Esophagus squamous epithelium (tissue), 5 donors: ENCODE results near the gene BIRC6. TPM values are rescaled to one million over a fixed set of nuclear protein-coding genes. Genes with fewer than 3 reads are reported as not detected.
"Not testable (repeated sequence)": the region's sequence is repeated elsewhere in the genome, so short reads cannot be mapped to it uniquely, and the experiment has no call there.

Experiments
- DNase-seq: peaks from one replicate; lab custom pipeline; 2025; lab: John Stamatoyannopoulos, UW
- H3K27ac ChIP-seq, 4 donors: fragments of 200-600 bp; sonication (generic); one replicate each; pipeline ENCODE4 v1.5.1; 2016 to 2019; ENCODE audit warnings: mild to moderate bottlenecking in 1 of 4
- H3K27me3 ChIP-seq, 4 donors: fragments of 200-600 bp; sonication (generic); 1 replicate in 3 of 4; 2 replicates in 1 of 4; pipeline versions ENCODE4 v1.5.1 to v1.6.0; 2017 to 2021; ENCODE audit warnings: antibody characterized with exemption in 1 of 4
- H3K36me3 ChIP-seq, 3 donors: fragments of 200-600 bp; sonication (generic); one replicate each; pipeline ENCODE4 v1.5.1; 2016 to 2019
- H3K4me1 ChIP-seq, 3 donors: fragments of 200-600 bp; sonication (generic); one replicate each; pipeline ENCODE4 v1.5.1; 2017 to 2019
- H3K4me3 ChIP-seq, 4 donors: fragments of 200-600 bp; sonication (generic); 1 replicate in 3 of 4; 2 replicates in 1 of 4; pipeline ENCODE4 v1.5.1; 2016 to 2019; ENCODE audit warnings: mild to moderate bottlenecking in 2 of 4, moderate library complexity in 1 of 4
- H3K9me3 ChIP-seq, 3 donors: fragments of 200-600 bp; sonication (generic); one replicate each; pipeline ENCODE4 v1.5.1; 2016 to 2019
- POLR2A ChIP-seq, 4 donors: fragments of 450-650 bp; IDR thresholded peaks; one replicate each; pipeline ENCODE4 v1.6.1; 2017; ENCODE audit warnings: antibody characterized with exemption in 4 of 4, mild to moderate bottlenecking in 4 of 4, moderate library complexity in 3 of 4
- WGBS, 2 donors: methylation state at CpG; one replicate each; pipeline ENCODE4 v1.1.5; 2018; 5-methylcytosine and 5-hydroxymethylcytosine counted together
- intact Hi-C: fragments of 100-400 bp; cut with DNase I; formaldehyde crosslinking; loops from one replicate; pipeline ENCODE4 v1.15.0; 2022
- total RNA-seq, 4 donors: library from RNA; depleted of rRNA; stranded (reverse); fragments of >200 nt; gene quantifications; one replicate each; pipeline ENCODE4 v1.1.0, GENCODE V29; 2016
- TF ChIP-seq, protein P1 (sequence below), 6 experiments: fragments of 450-650 bp in 4 of 6; fragments of 200-600 bp in 2 of 6; sonication (generic) in 2 of 6; IDR thresholded peaks; one replicate each; pipeline ENCODE4 v1.5.1; 2016 to 2019; ENCODE audit warnings: antibody characterized with exemption in 6 of 6, mild to moderate bottlenecking in 4 of 6, moderate library complexity in 4 of 6
- donor health status: DM: yes; HTN: yes; CAD: no.

Gene BIRC6
- total RNA-seq, 4 donors from 2014 or later: 56.7 to 120 (median 76.6) TPM

DNA sequence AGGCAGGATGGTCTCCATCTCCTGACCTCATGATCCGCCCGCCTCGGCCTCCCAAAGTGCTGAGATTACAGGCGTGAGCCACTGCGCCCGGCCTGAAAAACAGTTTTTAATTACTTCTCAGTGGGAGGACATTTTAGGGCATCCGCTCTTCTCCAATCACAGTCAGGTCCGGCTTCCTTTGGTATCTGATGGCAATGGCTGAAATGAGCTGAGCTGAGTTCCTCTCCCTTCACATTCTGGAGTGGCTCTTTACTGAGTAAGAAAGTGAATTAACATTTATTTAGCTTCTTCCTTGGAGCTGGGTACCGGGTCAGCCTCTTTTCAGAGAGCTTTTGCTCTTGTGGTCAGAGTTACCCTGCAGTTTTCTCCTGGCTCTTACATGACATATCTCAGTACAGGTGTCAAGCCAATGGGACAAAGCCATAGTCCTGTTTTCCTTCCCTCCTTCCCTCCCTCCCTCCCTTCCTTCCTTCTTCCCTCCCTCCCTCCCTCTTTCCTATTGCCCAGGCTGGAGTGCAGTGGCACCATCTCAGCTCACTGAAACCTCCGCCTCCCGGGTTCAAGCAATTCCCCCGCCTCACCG lies 269.9 kb downstream of the BIRC6 start:
- intact Hi-C loops: no loop called here
- Histone ChIP-seq H3K36me3 (peaks cover 0 to 29% (median 0%) of the 10 kb centered on the region in 3 donors), H3K4me3 (peak overlapping the region in 3 of 4 donors; percentile 62 to 93 (median 84)), H3K27ac (no peak overlapping the region), H3K4me1 (peaks cover 4 to 39% (median 5%) of the 10 kb centered on the region in 3 donors), H3K9me3 (no peaks in the 10 kb centered on the region), H3K27me3 (no peaks in the 10 kb centered on the region)
- TF ChIP-seq, protein P1, sequence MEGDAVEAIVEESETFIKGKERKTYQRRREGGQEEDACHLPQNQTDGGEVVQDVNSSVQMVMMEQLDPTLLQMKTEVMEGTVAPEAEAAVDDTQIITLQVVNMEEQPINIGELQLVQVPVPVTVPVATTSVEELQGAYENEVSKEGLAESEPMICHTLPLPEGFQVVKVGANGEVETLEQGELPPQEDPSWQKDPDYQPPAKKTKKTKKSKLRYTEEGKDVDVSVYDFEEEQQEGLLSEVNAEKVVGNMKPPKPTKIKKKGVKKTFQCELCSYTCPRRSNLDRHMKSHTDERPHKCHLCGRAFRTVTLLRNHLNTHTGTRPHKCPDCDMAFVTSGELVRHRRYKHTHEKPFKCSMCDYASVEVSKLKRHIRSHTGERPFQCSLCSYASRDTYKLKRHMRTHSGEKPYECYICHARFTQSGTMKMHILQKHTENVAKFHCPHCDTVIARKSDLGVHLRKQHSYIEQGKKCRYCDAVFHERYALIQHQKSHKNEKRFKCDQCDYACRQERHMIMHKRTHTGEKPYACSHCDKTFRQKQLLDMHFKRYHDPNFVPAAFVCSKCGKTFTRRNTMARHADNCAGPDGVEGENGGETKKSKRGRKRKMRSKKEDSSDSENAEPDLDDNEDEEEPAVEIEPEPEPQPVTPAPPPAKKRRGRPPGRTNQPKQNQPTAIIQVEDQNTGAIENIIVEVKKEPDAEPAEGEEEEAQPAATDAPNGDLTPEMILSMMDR (IDR thresholded peaks at IDR 0.05): no peak
- no peak for TF ChIP-seq POLR2A (IDR thresholded peaks at IDR 0.05)
- no peak for DNase-seq
- 77 to 79% methylated on average over 9 to 13 of the region's 13 CpGs for WGBS, 2 donors

DNA sequence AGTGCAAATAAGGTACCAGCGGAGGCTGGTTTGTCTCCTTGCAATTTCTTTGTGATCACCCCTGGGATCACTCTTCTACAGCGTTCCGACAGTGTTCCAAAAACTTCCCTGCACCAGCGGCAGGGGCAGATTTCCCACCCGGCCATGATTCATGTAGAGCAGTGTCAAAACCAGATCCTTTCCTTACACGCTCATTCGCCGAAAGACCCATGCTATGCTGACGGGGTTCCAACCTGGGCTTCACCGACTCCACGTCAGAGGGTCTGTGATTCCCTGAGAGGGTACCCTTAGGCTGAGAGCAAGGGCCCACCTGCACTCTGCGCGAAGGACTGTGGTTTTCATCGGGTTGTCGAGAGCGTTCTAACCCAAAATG lies 270.6 kb downstream of the BIRC6 start:
- H3K4me1 ChIP-seq: peaks cover 4 to 34% (median 5%) of the 10 kb centered on the region in 3 donors
- peaks cover 0 to 29% (median 0%) of the 10 kb centered on the region in 3 donors for H3K36me3 ChIP-seq
- H3K27me3 ChIP-seq: no peaks in the 10 kb centered on the region
- H3K9me3 ChIP-seq: no peaks in the 10 kb centered on the region
- intact Hi-C loops: no loop called here
- TF ChIP-seq, protein P1 (IDR thresholded peaks at IDR 0.05): peak in 1 of 6 experiments; percentile 28
- TF ChIP-seq POLR2A (IDR thresholded peaks at IDR 0.05): no peak
- DNase-seq: no peak
- peak overlapping the region; percentile 69 to 82 (median 78) for H3K27ac ChIP-seq
- peak overlapping the region; percentile 62 to 93 (median 76) for H3K4me3 ChIP-seq
- 2 to 10% methylated on average over 10 to 15 of the region's 16 CpGs for WGBS, 2 donors

DNA sequence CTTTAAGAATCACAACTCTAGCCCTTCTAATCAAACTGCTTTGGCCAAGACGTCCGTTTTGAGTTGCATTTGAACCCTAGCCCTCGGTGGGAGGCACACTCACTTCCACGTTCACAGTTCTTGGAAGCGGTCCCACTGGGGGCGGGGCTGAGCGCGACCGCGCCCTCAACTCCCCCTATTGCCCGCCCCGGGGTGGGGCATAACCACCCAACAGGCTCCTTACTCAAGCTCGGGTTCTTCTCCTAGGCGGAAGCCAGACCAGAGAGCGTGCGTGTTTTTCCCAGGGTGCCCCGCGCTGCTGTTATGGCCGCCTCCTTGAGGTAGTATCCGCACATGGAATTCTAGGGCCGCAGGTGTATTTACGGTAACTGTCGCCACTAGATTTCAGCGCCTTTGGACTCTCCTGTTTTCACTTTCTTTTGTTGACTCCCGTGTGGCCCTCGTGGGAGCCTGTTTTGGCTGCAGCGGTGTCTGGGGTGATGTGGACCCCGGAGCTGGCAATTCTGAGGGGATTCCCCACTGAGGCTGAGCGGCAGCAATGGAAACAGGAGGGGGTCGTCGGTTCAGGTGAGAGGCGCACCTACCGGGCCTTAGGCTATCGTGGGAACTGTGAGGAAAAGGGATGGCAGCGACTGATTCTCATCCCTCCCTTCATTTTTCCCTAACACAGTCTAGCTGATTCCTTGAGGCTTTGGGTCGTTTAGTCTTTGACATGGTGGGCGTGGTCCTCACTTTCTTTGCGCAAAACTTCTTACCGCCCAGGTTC lies 271.2 kb downstream of the BIRC6 start, which contains the start of gene TTC27:
Gene TTC27, plus strand, starts transcription at position 237 of the 766 bp plus-strand sequence. Its CDS starts 243 bp downstream, at position 480.
- intact Hi-C loops: no loop called here
- peak within 1 kb of the TSS; percentile 62 to 93 (median 76) for H3K4me3 ChIP-seq
- 0 to 1% methylated on average over 16 to 27 of the region's 39 CpGs for WGBS, 2 donors
- TF ChIP-seq POLR2A (IDR thresholded peaks at IDR 0.05): peak in 2 of 4 donors; percentile 5 to 6
- TF ChIP-seq, protein P1 (IDR thresholded peaks at IDR 0.05): peak in 1 of 6 experiments; percentile 29
- H3K4me1 ChIP-seq: peaks cover 4 to 30% (median 5%) of the 10 kb centered on the region in 3 donors
- DNase-seq: peak; percentile 84
- no peaks in the 10 kb centered on the region for H3K9me3 ChIP-seq
- H3K36me3 ChIP-seq: peaks cover 0 to 33% (median 0%) of the 10 kb centered on the region in 3 donors
- H3K27ac ChIP-seq: peak within 1 kb of the TSS; percentile 69 to 82 (median 78)
- no peaks in the 10 kb centered on the region for H3K27me3 ChIP-seq

DNA sequence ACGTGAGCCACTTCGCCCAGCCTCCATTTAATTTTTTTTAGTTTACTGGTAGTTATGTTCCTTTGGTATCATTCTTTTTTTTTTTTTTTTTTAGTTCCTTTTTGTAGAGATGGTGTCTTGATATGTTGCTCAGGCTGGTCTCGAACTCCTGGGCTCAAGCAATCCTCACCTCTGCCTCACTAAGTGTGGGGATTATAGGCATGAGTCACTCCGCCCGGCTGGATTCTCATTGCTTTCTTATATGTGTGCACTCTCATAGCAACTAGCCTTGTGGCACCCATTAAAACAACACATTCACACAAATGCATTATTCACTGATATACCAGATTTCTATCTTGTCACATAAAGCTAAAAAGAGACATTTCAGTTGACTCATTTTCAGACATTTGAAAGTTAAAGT lies 275.3 kb downstream of the BIRC6 start:
- no peaks in the 10 kb centered on the region for H3K9me3 ChIP-seq
- H3K27ac ChIP-seq: no peak overlapping the region
- peaks cover 6 to 70% (median 11%) of the 10 kb centered on the region in 3 donors for H3K36me3 ChIP-seq
- intact Hi-C loops: no loop called here
- DNase-seq: no peak
- WGBS, 2 donors: 81% methylated on average over 5 of the region's 5 CpGs
- peaks cover 4 to 25% (median 5%) of the 10 kb centered on the region in 3 donors for H3K4me1 ChIP-seq
- no peak overlapping the region for H3K4me3 ChIP-seq
- H3K27me3 ChIP-seq: no peaks in the 10 kb centered on the region
- TF ChIP-seq, protein P1 (IDR thresholded peaks at IDR 0.05): no peak
- TF ChIP-seq POLR2A (IDR thresholded peaks at IDR 0.05): no peak

DNA sequence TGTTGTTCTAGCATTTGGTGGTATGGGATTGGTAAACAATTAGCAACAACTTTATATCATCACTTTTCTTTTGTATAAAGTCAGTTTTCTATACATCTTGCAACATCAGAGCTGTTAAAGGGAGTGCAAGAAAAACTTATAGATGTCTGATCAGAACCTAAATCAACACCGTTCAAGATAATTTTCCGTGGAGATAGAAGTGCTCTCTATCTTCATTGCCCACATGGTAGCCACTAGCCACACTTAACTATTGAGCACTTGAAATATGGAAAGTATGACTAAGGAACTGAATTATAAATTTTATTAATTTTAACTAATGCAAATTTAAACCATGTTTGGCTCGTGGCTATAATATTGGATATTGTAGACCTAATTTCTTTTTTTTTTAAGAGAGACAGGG lies 276.2 kb downstream of the BIRC6 start:
- no peak overlapping the region for H3K4me3 ChIP-seq
- 92 to 93% methylated on average over 3 of the region's 3 CpGs for WGBS, 2 donors
- DNase-seq: no peak
- TF ChIP-seq, protein P1 (IDR thresholded peaks at IDR 0.05): no peak
- TF ChIP-seq POLR2A (IDR thresholded peaks at IDR 0.05): no peak
- H3K27me3 ChIP-seq: no peaks in the 10 kb centered on the region
- H3K9me3 ChIP-seq: no peaks in the 10 kb centered on the region
- H3K36me3 ChIP-seq: peaks cover 6 to 79% (median 15%) of the 10 kb centered on the region in 3 donors
- H3K27ac ChIP-seq: no peak overlapping the region
- H3K4me1 ChIP-seq: peaks cover 4 to 19% (median 5%) of the 10 kb centered on the region in 3 donors
- intact Hi-C loops: no loop called here

DNA sequence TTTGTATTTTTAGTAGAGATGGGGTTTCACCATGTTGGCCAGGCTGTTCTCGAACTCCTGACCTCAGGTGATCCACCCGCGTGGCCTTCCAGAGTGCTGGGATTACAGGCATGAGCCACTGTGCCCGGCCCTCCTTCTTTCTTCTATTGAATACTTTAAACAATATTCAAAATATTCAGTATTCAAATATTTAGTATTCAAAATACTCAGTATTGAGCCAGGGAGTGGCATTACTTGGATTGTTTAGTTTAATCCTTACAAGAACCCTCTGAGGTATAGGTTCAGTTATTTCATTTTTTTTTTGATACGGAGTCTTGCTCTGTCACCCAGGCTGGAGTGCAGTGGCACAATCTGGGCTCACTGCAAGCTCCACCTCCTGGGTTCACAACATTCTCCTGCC lies 281.7 kb downstream of the BIRC6 start:
- H3K4me3 ChIP-seq, DNase-seq, H3K27me3 ChIP-seq, intact Hi-C loops, H3K27ac ChIP-seq, H3K4me1 ChIP-seq, H3K9me3 ChIP-seq: not testable (repeated sequence)
- 94 to 99% methylated on average over 5 of the region's 5 CpGs for WGBS, 2 donors
- peaks cover 6 to 100% (median 44%) of the 10 kb centered on the region in 3 donors for H3K36me3 ChIP-seq
